Upper lobe of left lung (tissue), 4 donors: ENCODE measurements around the gene CCDC158.

Experiments
- POLR2A ChIP-seq, 4 donors: fragments of 450-650 bp; IDR thresholded peaks; one replicate each; pipeline ENCODE4 v1.5.1; 2016 to 2017; ENCODE audit warnings: antibody characterized with exemption in 4 of 4, mild to moderate bottlenecking in 2 of 4
- TF ChIP-seq, protein P1 (sequence below), 6 experiments: fragments of 450-650 bp in 4 of 6; fragments of 200-600 bp in 2 of 6; sonication (generic) in 2 of 6; IDR thresholded peaks; one replicate each; pipeline ENCODE4 v1.5.1; 2016 to 2019; ENCODE audit warnings: antibody characterized with exemption in 6 of 6

DNA sequence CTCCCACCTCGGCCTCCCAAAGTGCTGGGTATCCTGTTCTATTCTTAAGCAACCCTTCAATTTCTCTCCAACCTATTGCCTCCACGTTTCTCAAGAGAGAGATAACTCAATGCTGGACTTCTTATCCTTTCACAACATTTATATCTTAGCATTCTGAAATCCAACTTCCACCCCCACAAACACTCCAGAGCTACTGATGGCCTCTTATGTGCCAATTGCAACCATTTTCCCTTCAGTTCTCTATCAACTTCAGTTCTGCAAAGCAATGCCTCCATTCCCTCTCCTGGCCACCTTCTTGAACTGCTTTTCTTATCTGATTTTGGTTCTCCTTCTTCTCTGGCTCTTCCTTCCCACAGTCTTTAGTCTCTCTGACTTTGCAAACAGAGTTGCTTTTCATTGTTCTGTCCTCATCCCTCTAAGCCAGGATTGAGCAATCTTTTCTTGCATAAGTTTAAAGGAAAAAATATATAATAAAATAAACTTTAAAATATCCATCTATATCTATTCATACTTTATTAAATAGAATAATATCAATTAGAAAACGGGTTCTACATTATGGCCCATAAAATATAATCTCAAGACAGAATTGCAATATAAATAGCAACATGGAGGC lies 118.0 kb downstream of the CCDC158 start:
- TF ChIP-seq, protein P1, sequence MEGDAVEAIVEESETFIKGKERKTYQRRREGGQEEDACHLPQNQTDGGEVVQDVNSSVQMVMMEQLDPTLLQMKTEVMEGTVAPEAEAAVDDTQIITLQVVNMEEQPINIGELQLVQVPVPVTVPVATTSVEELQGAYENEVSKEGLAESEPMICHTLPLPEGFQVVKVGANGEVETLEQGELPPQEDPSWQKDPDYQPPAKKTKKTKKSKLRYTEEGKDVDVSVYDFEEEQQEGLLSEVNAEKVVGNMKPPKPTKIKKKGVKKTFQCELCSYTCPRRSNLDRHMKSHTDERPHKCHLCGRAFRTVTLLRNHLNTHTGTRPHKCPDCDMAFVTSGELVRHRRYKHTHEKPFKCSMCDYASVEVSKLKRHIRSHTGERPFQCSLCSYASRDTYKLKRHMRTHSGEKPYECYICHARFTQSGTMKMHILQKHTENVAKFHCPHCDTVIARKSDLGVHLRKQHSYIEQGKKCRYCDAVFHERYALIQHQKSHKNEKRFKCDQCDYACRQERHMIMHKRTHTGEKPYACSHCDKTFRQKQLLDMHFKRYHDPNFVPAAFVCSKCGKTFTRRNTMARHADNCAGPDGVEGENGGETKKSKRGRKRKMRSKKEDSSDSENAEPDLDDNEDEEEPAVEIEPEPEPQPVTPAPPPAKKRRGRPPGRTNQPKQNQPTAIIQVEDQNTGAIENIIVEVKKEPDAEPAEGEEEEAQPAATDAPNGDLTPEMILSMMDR (IDR thresholded peaks at IDR 0.05), result no peak
- no peak for TF ChIP-seq POLR2A (IDR thresholded peaks at IDR 0.05)
